Muscle of arm (tissue), 12 donors: Measurements from ENCODE around the gene ACSBG1. TPM values are rescaled to one million over a fixed set of nuclear protein-coding genes. Genes with fewer than 3 reads are reported as not detected.

ENCODE experiments used
- DNase-seq: peaks from one replicate; pipeline ENCODE4 v3.0.0-alpha.2; 2013
- polyA plus RNA-seq, 12 donors: library from polyadenylated mRNA; unstranded; fragments of 120-200 nt; gene quantifications; one replicate each; pipeline ENCODE4 v1.2.1, GENCODE V29; 2013; ENCODE audit not compliant: insufficient read length in 12 of 12

Gene ACSBG1
- polyA plus RNA-seq, 12 donors = 0.15 to 0.64 (median 0.35) TPM; not detected in 2

DNA sequence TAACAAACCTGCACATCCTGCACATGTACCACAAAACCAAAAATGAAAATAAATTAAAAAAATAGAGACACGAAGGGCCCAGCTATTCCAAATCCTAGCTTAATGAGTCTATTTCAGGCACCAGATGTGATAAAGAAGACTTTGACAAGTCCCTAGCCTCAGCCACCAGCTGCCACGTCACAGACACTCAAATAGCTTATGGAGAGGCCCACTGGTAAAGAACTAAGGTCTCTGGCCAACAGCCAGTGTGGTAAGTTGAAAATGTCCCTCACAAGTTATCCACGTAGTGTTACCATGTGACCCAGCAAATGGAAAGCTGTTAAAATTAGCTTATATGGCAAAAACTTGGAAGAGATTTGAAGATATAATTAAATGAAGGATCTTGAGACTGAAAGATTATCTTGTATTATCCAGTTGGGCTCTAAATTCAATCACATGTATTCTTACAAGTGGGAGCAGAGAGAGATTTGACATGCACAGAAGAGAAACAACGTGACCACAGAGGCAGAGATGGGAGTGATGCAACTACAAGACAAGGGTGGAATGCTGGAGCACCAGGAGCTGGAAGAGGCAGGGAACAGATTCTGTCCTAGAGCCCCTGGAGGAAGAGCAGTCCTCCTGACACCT is 10.9 kb downstream of the ACSBG1 start:
- DNase-seq = no peak

DNA sequence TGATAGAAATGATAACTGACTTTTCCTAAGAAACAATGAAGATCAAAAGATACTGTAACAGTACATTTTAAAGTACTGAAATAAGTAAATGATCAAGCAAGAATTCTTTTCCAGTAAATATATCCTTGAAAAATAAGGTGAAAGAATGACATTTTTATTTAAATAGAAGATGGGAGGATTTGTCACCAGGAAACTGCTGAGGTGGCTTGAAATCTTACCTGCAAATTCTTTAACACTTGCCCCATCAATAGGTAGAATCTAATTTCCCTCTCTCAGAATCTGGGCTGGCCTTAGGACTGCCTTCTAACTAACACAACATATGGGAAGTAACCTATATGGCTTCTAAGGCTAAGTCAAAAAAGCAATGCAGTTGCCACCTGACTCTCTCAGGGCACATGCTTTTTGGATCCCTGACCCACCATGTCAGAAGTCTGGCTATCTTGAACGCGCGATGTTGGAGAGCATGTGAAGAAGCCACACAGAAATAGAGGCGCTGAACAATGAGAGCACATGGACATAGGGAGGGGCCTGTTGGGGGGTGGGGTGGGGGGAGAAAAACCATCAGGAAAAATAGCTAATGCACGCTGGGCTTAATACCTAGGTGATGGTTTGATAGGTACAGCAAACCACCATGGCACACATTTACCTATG is 11.5 kb downstream of the ACSBG1 start:
- no peak for DNase-seq

DNA sequence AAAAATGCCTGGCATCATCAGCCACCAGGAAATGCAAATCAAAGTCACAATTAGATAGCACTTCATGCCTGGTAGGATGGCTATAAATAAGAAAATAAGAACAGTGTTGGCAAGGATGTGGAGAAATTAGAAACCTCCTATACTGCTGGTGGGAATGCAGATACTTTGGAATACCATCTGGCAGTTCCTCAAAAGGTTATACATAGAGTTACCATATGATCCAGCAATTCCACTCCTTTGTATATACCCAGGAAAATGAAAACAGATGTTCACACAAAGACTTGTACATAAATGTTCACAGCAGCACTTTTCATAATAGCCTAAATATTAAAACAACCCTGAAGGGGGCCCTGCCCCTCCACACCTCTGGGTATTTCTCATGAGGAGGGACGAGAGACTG is 13.7 kb downstream of the ACSBG1 start:
- DNase-seq = no peak

DNA sequence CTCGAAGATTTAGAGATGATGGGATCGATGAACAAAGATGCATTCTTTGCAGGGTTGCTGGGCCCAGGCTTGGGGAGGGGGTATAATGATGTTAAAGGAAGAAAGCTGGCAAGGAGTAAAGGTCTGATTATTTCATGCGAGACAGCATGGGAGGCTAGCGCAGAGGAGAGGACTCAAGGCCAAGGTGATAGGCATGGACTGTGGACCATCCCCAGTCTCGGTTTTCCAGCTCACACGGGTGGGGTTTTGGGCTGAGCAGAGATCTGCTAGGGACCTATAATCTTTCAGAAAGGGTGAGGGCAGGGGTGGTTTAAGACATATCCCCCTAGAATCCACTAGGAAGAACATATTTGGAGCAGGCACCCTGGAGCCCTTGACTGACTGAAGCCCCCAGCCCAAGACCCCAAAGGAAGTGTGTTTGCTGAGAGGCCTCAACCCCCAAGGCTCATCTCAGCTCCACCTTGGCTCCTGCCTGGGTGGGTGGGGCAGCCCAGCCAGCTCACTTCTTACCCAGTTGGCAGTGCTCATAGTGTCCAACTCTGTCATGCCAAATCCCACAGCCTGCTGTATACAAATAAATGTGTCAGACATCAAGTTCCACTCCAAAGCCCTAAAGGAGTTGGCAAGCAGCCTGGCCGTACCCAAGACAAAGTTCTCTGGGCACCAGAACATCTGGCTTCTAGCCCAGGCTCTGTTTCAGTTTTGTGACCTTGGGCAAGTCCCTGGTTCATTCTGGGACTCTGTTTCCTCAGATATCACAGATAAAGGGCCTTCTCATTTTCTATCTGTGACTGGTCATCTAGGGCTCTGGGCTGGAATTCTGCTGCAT is 17.9 kb downstream of the ACSBG1 start:
- no peak for DNase-seq

DNA sequence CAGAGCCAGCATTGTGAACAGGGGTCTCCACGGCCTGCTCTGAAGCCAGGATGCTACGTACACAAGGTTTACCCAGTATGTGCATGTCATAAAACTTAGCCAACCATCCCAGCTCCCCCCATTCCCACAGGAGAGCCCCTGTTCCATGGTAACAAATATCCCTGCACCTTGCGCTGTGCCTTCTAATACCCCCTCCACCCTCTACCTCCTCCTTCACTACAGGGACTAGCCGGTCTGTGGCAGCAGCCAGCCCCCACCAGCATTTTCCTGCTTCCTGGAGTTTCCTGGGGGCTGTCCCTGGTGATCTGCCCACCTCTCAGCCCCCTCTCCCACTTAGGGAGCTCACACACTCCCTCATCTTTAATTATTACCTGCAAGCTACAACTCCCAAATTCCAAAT is 20.4 kb downstream of the ACSBG1 start:
- DNase-seq = no peak

DNA sequence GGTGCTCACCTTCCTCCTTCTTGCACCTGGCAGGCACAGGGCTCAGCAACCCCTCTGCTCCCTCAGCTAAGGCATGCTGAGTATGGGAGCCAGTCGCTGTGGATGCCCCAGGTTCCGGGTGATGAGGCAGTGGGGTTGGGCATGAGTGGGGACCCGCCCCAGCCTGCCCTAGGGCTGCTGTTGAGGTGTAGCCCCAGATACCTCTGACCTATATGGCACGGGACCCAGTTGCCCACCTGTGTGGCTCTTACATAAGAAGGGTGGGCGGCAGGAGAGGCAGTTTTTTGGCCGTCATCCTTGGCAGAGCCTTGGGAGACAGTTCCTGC is 21.0 kb downstream of the ACSBG1 start:
- no peak for DNase-seq

DNA sequence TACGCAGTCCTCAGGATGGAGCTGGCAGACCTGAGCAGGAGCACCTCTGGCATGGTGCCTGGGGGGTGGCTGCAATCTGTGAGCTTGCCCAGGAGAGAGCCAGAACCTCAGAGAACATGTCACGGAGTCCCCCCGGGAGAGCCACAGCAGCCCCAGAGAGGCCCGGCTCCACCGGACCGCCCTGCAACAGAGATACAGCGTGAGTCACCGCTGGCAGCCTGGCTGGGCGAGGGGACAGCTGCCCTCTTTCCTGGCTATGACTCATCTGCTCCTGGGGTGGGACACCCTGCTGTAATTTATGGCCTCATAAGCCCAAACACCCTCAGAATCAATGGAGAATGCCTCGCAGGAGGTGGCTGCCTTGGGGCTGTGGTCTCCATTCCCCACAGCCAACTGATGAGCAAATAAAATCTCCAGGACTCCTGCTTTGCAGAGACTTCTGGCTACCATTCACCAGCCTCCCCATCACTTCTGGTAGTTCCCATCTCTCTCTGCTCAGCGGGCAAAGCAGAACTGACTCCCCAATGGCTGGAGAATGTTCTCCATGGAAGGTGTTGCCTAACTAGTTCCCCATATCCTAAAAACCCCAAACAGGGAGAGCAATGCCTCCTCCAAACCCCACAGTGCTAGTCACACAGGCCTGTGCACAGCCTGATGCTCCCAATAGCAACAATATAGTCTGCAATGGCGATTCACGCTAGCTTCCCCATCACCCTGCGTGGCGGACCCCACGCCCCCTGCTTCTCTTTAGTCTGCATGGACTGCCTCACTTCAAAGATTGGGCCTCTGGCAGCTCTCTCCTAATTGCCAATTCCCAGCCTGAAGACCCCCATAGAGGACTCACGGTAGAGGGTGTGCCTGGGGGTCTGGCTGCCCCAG is 21.6 kb downstream of the ACSBG1 start:
- DNase-seq = peak; percentile 30

DNA sequence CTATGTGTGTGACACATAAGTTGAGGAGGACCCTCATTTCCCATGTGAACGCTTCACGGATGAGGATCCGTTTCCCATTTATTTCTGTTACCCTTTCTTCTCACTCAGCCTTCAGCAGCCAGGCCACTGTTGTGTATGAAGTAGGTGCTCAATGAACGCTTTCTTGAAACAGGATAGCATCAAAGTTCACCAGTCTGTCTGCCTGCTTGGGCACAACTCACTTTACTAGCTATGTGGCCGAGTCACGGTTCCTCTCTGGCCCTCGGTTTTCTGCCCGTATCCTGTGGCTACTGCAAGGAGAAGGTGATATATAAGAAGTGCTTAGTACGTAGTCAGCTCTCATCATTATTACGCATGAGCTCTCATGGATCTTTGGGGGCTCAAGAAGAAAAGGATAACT is 22.4 kb downstream of the ACSBG1 start:
- DNase-seq = no peak

DNA sequence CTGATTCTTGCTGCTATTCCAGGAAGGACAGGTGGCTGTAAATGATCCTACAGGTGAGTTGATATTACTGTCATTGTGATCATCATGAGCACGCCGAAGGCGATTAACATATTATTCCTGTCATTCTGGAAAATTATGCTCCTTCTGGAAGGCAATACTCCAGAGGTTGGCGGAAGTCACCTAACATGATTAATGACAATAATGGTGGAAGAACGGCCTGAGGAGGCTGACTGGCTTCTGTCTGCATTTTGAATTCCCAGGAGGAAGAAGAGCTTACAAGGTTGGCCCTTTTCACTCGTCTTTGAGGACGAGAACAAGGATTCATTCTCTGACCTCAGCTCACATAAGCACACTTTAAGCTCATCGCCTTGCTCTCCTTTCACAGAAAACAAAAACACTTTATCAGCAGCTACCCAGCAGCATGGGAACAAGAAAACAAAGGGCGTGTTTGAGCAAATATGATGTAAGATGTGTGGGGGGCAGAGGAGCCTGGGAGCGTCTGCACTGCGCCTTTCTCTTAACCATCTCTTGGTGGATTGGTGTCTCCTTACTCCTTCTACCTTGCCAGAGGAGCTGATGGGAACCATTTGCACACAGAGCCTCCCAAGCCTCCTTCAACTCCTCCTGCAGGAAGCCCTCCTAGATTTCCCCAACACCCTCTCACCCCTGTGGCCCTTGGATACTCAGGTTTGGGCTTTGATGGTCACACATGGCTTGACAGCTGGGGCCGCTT is 23.0 kb downstream of the ACSBG1 start:
- DNase-seq = no peak

DNA sequence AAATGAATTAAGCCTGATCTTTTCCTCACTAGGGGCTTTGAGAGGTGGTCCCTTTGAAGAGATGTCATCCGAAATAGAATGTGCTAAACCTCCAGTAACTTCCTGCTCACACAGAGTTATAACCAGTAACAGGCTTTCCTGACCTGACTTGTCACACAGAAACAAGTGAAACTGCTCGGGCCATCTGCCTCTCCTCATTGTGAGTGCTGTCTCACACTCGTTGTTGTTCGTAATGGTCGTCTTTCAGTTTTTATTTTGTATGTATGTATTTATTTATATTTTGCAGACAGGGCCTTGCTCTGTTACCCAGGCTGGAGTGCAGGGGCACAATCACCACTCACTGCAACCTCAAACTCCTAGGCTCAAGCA is 24.0 kb downstream of the ACSBG1 start:
- no peak for DNase-seq

DNA sequence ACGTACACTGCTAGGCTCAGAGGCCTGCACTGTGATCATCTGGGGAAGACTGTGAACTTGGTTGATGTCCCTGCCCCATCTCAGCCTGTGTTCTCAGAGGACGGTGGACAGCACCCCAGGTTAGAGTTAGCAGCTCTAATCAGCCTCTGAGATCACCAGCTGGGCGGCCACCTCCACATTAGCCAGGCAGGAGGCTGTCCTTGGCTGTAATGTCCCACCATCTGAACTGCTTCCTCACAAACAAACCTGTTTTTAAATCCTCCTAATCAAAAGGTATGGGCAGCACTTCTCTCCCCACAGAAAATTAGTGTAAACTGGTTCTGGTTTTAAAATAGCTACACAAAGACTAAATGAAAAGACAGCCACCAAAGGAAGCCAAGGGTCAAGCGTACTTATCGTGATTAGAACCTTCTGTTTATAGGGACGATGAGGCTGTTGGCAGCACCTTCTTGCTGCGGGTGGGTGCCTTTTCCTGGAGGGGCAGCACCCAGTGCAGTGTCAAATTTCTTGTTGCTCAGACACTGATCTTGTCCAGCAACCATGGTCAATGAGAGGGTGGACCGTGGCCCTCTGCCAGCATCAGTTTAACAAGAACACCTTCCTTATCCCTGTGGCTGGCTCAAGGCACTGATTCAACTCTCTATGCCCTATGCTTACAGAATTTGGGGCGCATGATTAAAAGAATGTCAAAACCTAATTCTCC is 24.6 kb downstream of the ACSBG1 start:
- DNase-seq = no peak

DNA sequence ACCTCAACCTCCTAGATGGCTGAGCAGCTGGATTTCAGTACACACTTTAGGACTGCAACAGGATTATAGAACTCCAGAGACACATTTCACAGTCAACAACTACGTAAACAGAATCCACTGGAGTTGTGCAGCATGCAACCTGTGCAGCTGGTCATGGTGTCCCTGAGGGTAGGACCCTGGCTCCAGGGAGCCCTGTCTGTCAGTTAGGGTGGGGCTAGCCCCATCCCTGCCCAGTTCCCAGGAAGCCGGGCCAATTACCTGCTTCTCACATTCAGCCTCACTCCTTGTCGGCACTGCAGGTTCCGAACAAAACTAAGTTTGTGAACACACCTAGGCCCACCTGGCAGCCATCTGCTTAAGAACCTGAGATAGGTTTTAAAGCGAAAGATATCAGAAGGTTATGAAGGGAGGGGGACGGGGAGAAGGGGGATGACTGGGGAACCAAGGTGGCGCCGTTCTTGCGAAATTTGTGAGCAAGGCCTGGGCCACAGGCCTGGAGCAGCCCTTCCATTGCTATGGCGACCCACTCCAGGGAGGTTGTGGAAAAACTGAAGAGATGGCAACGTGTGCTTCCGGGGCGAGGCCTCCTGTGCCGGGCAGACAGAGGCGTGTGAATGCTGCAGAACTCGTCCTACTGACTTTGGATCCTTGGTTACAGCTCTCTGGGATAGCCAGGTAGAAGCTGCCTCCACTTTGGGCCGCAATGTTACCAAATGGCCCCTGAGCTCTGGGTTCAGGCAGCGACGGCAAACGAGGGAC is 25.3 kb downstream of the ACSBG1 start:
- DNase-seq = no peak

DNA sequence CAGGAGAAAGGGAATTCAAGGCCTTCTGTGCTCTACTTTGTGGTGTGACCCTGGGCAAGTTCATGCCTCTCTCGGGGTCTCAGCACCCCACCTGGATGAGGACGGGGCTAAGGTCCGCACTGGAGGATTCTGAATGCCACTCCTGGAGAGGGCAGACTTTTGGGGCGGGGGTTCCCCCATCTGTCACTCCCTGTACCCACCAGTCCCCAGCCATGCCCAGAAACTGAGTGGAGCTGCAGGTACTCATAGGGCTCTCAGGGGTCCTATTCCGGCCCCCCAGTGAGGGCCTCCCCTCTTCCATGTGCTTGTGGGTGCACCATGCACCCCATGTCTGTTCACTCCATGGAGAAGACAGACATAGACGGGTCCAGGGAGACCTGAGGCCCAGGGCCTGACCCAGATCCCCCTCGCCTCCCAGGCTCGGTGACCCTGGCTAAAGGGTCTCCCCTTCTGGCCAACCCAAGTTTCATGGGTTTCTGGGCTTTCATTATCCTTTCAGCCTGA is 26.0 kb downstream of the ACSBG1 start:
- no peak for DNase-seq

DNA sequence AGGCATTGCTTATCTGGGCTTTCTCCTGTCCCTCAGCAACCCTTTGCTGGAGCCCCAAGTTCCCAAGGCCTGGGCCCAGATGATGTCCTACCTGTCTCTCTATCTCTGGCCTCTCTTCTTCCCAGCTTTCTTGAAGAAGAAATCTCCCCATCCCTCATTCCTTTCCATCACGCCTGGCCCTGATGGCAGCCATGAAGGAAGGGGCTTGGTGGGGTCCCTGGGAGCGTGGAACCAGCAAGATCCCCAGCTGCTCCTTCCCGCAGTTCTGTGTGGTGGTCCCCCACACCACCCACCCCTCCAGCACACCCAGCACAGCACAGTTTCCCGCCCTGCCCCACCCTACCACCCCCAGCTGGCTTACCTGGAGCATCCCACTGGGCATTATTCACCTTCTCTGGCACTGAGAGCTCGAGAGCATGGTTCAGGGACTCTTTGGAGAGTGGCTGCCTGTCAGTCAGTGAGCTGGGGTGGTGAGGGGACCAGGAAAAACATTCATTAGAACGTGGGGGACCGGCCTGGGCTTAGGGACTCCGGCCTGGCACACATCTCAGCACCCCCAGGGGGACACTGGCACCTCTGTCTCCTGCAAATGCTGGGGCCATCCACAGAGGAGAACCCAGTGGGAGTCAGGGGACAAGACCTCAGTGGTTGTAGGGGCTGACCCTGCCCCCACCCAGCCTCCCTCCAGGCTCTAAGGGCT is 26.6 kb downstream of the ACSBG1 start:
- DNase-seq = no peak

DNA sequence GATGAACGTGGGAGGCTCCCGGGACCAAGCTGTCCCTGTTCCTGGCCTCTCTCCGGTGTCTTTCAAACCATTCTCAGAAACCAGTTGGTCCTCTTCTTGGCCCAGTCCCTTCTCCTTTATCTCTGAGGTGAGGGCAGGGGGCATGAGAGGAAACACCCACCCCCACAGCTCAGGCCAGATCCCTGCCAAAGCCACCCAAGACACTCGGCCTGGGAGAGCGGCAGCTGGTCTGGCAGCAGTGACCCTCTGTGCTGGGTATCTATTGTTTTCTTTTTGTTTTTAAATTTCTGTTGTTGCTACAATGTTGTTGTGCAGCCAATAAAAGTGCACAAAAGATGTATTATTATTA is 27.3 kb downstream of the ACSBG1 start:
- no peak for DNase-seq

DNA sequence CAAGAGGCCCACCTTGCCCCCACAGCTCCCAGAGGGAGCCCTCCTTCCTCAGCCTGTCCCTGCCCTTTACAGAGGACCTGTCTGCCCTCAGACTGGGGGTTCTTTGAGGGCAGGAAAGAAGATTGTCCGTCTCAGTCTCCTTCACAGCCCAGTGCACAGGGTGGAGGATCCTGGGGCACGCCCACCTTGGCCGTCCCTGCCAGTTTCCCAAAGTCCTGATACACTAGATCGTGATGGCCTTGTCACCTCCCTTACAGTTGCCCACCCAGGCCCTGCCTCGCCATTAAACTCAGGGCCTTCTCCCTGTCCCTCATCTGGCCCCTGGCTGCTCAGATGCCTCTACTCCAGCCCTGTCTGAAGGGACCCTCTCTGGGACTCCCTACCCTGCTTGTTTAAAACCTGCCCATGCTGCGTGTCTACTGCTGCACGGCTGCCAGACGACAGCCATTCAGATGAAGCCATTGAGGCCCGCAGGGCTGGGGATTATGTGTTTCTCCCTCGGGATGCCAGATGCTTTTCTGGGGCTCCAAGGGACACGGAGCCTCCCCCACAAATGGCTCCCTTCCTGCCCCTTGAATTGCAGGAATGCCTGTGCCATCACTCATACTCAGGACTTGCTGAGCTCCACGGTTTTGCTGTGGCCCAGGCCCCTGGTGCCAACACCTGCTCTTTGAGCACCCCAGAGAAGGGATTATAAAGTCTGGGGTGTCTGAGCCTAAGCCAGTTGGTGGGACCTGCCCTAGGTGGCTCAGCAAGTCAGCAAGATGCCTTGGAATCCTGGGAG is 27.8 kb downstream of the ACSBG1 start:
- no peak for DNase-seq

DNA sequence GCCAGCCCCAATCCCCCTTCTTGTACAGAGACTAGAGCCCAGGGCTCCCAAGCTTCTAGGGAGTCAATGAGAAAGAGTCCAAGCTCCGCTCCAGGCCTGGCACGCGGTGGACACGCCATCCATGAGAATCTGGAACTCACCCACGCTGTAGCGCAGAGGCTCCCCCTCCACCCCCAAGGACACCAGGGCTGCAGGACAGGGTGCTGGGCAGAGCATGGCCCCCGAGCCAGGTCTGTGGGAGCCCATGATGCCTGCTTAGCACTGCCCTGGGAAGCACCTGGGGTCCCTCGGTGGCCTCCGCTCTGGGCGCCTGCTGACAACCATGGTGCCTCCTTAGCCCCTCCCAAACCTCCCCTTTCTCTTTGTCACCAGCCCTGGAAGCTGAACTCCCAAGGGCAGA is 28.5 kb downstream of the ACSBG1 start:
- DNase-seq = no peak

DNA sequence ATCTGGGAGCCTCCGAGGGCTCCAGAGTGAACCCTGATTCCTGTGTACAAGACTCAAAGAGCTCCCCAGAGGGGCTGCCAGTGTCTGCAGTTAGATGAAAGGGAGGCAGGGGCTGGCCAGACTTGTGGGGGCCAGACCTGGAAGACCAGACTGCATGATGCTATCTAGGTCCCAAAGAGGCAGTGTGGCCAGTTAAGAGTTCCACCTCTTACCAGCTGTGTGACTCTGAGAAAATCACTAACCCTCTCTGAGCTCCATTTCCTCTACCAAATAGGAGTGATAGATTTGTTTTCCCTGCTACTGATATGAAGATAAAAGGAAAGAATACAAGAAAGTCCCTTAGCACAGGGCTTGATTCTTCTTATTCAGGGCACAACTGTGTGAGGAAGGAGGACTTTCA is 29.0 kb downstream of the ACSBG1 start:
- DNase-seq = no peak
